ENCODE results near the gene SLC22A3.

SLC22A3 gene

GRCh38 chr6:160333841-160334240 lies 14.3 kb upstream of the SLC22A3 start:
- no peak for DNase-seq (ENCODE audit: low read depth in 4 of 4, low spot score in 1 of 4)

GRCh38 chr6:160336200-160336599 lies 12.0 kb upstream of the SLC22A3 start:
- no peak for DNase-seq (ENCODE audit: low read depth in 4 of 4, low spot score in 1 of 4)

- no peak for DNase-seq (ENCODE audit: low read depth in 4 of 4, low spot score in 1 of 4)
Measured at GRCh38 chr6:160337301-160337700, 10.9 kb upstream of the SLC22A3 start.

- no peak for DNase-seq (ENCODE audit: low read depth in 4 of 4, low spot score in 1 of 4)
Measured at GRCh38 chr6:160337991-160338390, 10.2 kb upstream of the SLC22A3 start.

- no peak for DNase-seq (ENCODE audit: low read depth in 4 of 4, low spot score in 1 of 4)
Measured at GRCh38 chr6:160343144-160343543, 5.0 kb upstream of the SLC22A3 start.

GRCh38 chr6:160344271-160344670 lies 3.9 kb upstream of the SLC22A3 start:
- no peak for DNase-seq (ENCODE audit: low read depth in 4 of 4, low spot score in 1 of 4)

GRCh38 chr6:160347259-160348222 lies 637 bp upstream of the SLC22A3 start:
- DNase-seq (ENCODE audit: low read depth in 4 of 4, low spot score in 1 of 4) = no peak

GRCh38 chr6:160349020-160349441 lies 853 bp downstream of the SLC22A3 start:
- no peak for DNase-seq (ENCODE audit: low read depth in 4 of 4, low spot score in 1 of 4)

GRCh38 chr6:160349814-160350350 lies 1.7 kb downstream of the SLC22A3 start:
- no peak for DNase-seq (ENCODE audit: low read depth in 4 of 4, low spot score in 1 of 4)

GRCh38 chr6:160353950-160354496 lies 5.8 kb downstream of the SLC22A3 start:
- DNase-seq (ENCODE audit: low read depth in 4 of 4, low spot score in 1 of 4) = no peak

- DNase-seq (ENCODE audit: low read depth in 4 of 4, low spot score in 1 of 4) = no peak
Measured at GRCh38 chr6:160355001-160355400, 6.8 kb downstream of the SLC22A3 start.

- DNase-seq (ENCODE audit: low read depth in 4 of 4, low spot score in 1 of 4) = no peak
Measured at GRCh38 chr6:160356074-160356744, 8.0 kb downstream of the SLC22A3 start.

GRCh38 chr6:160357088-160357487 lies 8.9 kb downstream of the SLC22A3 start:
- no peak for DNase-seq (ENCODE audit: low read depth in 4 of 4, low spot score in 1 of 4)

GRCh38 chr6:160358225-160359119 lies 10.3 kb downstream of the SLC22A3 start:
- no peak for DNase-seq (ENCODE audit: low read depth in 4 of 4, low spot score in 1 of 4)

GRCh38 chr6:160360955-160361354 lies 12.8 kb downstream of the SLC22A3 start:
- no peak for DNase-seq (ENCODE audit: low read depth in 4 of 4, low spot score in 1 of 4)

GRCh38 chr6:160362556-160362955 lies 14.4 kb downstream of the SLC22A3 start:
- no peak for DNase-seq (ENCODE audit: low read depth in 4 of 4, low spot score in 1 of 4)

- no peak for DNase-seq (ENCODE audit: low read depth in 4 of 4, low spot score in 1 of 4)
Measured at GRCh38 chr6:160363016-160363996, 15.1 kb downstream of the SLC22A3 start.

- DNase-seq (ENCODE audit: low read depth in 4 of 4, low spot score in 1 of 4) = no peak
Measured at GRCh38 chr6:160365117-160365516, 16.9 kb downstream of the SLC22A3 start.

- no peak for DNase-seq (ENCODE audit: low read depth in 4 of 4, low spot score in 1 of 4)
Measured at GRCh38 chr6:160367798-160368547, 19.8 kb downstream of the SLC22A3 start.

All from stimulated activated CD4-positive, alpha-beta T cell treated with anti-CD3 and anti-CD28 coated beads, Interleukin-1b, Interleukin-23, amount 100 ng/mL, for 24 hours (primary cell).